Effector CD4-positive, alpha-beta T cell (primary cell): Measurements from ENCODE around the gene KRTAP17-1.

Source experiments
- DNase-seq: peaks from one replicate; pipeline ENCODE4 v3.0.0-alpha.2; 2020

Gene KRTAP17-1

DNA sequence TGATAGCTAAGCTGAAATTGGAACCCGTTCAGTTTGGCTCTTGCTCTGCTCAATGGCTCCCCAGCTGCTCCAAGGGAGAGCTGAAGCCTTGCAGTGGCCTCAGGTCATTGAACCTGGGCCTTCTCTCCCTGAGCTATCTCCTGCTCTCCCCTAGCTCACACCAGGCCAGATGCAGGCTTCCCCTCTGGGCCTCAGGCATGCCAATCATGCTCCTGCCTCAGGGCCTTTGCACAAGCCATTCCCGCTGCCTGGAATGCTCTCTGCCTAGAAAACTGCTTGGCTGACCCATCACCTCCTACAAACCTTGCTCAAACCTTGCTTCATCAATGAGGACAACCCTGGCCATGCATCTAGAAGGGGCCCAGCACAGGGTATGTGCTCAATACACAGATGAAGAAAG lies 16.7 kb upstream of the KRTAP17-1 start:
- no peak for DNase-seq

DNA sequence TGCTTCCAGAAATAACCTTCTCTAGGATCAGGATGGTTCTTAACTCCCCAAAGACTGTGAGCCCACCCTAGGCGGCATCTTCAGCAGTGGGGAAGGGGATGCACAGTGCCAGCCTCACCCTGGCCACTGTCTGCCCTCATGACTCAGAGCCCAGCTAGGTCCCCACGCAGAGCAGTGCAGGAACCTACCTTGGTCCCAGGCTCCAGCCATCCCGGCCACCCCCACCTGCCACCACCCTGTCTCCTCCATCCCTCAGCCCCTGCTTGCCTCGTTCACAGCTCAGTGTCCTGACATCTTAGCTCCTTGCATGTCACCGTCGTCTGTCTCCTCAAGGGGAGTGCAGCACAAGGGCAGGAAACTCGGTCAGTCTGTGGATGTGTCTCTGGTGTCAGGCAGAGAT lies 16.1 kb upstream of the KRTAP17-1 start:
- no peak for DNase-seq

DNA sequence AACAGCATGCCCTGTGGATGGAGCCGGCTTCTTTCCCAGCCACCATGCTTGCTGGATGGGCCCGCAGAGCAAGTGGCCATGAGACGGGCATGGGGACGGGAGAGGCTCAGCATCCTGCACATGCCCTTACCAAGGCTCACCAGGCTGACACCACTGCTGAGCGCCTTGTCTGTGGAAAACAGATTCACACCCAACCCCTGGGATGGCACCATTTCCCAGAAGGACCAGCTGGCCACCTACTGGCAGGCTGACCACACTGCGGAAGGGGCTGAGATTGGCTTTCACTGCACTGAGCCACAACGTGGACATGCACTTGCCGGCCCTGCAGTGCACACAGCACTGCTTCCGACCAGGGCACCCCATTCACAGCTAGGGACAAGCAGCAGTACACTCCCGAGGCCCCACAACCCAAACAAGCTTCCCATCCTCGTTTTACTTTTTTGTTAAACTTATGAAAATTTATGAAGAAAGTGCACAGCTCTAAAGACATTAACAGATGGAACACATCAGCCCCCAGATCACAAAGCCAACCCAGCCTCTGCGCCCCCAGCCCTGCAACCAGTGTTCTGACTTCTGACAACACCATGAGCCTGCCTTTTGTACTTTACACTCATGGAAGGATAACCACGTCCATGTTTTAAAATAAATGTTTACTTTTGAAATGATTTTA lies 13.9 kb upstream of the KRTAP17-1 start:
- DNase-seq: no peak

DNA sequence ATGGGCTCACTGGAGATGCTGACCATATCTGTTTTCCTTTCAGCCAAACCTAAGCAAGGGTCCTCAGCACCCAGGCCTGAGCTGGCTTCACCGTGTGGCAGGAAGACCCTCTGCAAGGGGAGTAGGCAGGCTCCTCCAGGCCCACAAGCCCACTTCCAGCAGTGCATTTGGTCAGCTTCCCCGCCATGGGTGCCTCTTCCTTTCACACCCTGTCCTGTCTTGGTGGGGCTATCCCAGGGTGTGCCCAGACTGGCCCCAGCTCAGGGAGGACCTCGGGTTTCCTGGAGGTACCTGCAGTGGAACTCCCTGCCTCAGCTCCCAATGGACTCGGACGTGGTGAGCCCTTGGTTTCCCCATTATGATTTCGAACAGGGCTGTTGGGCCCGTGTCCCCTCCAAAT lies 12.7 kb upstream of the KRTAP17-1 start:
- DNase-seq: no peak

DNA sequence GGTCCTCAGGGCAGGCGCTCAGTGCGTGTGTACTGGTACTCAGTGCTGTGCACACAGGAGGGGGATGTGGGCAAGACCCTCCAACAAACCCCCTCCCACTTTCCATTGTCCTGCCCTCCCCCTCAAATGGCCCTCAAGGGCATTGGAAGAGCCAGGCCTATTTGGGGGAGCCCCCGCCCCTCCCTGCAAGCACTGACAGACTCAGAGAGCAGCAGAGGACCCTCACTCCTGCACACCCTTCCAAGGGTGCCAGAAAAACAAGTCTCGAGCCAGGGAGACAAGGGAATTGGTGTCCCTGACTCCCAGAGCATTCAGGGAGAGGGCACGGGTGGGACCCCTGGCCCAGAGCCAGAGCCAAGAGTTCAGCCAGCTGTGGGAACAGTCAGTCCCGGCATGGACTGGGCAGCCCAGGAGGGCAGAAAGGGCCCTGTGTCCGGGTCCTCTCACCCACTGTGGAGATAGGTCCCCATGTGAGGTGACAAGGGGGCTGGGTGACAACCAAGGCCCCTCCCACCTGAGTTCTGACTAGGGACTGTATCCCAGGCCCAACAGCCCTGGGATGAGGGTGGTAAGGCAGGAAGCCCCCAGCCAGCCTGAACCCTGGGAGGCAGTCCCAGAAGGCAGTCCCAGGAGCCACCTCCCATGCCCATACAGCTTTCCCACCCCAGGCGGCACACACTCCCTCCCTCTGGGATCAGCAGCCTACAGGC lies 12.1 kb upstream of the KRTAP17-1 start:
- no peak for DNase-seq

DNA sequence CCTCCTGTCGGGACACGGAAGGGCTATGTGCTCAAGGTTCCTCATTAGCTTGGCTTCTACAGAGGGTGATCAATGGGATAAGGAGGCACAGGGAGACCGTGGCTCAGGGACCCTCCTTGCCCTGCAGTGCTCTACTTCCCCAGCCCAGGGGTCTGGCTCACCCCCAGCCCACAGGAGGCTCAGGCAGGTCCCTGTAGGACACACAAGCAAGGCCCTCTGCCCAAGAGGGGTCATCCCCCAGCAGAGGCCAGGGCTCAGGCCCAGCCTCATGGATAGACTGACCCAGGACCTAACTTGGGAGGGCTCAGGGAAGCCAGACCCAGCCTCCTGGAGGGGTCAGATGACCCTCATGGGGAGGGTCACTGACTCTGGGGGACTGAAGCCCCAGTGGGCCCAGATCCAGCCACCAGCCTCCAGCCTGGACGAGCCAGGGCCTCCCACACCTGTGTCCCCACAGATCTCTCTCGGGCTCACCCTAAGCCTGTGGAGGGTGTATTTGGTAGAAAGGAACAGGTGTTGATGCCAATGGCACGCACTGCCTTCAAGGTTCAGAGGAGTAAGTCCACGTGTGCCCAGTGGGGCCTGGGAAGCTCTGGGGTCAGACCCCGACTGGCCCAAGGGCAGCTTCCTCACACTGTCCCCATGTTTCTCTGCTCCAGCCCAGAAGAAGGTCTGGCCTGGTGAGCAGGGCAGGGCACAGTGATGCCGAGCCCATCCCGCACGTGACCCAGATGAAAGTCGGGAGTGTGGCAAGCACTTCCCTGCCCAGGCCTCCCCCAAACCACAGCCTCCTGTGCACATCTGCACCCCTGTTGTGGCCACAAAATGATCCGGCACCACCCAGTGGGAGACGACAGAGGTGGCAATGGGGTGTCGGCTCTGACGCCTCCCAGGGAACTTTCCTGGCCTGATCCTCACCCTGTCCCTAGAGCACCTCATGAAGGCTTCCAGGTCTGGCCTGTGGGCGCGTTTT lies 10.9 kb upstream of the KRTAP17-1 start:
- no peak for DNase-seq

DNA sequence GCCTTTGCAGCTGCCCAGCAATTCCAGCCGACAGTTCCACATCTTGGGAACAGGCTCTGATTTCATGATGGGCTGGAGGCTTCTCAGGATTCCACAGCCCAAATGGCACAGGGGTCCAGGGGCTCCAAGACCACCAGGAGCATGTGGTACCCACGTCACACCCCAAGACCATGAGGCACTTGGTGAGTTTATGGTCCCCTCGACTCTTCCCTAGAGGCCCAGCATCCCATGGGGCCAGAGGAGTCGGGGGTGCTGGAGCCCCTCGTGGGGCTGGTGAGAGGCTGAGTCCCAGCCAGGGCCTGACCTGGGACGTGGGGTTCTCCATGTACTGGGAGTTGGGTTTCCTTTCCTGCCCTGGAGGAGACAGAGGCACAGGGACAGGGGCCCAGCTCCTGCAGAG lies 10.1 kb upstream of the KRTAP17-1 start:
- no peak for DNase-seq

DNA sequence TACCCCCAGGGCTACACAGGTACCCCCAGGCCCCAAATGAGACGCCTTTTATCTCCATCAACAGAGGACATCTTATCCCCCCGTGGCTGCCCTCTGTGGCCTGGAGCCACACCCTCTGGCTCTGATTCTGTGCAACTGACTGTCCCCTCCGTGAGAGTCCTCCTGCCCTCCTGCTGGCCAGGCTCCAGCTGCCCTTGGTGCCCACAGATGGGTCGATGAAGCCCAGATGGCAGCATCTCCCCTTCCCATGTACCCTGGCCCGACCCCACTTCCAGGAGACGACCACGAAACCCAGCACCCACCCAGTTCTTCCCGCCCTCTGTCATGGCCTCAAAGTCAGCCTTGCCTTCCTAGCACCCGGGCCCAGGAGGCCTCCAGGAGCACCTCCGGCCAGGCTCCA lies 9.6 kb upstream of the KRTAP17-1 start:
- no peak for DNase-seq

DNA sequence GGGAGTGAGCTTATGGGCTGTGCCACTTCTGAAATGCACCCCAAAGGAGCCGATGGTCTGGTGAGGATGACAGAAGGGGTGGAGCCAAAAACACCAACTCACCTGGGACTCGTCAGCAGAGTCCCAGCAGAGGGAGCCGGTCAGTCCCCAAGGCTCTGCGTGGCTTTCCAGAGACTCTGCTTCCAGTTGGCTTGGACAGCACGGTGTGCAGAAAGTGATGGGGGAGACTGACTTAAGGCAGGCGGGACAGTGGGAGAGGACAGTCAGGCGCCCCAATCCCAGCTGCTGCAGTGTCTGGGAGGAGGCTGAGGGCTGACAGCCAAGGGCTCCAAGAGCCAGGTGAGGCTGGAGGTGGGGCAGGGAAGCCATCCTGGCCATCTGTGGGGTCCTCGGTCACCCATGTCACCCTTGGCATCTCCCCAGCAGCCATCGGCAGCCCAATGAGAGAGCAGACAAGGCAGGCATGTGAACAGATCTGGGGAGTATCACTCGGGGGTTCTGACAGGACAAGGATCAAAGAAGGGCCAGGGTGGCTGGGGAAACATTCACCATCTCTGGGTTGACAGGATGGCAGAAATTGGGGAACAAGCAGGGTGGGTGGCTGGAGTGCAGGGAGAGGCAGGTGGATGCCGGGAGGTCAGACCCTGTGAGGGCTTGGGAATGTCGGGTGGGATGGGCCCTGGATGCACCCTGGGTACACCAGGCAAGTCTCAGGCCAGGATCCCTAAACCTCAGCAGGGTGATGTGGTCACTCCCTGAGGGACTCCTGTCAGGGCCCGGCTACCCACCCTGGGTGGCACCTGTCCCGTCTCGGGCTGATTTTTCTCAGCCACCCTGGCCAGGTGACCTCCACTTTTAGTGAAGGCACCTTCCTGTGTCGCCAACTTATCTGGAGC lies 8.9 kb upstream of the KRTAP17-1 start:
- no peak for DNase-seq

DNA sequence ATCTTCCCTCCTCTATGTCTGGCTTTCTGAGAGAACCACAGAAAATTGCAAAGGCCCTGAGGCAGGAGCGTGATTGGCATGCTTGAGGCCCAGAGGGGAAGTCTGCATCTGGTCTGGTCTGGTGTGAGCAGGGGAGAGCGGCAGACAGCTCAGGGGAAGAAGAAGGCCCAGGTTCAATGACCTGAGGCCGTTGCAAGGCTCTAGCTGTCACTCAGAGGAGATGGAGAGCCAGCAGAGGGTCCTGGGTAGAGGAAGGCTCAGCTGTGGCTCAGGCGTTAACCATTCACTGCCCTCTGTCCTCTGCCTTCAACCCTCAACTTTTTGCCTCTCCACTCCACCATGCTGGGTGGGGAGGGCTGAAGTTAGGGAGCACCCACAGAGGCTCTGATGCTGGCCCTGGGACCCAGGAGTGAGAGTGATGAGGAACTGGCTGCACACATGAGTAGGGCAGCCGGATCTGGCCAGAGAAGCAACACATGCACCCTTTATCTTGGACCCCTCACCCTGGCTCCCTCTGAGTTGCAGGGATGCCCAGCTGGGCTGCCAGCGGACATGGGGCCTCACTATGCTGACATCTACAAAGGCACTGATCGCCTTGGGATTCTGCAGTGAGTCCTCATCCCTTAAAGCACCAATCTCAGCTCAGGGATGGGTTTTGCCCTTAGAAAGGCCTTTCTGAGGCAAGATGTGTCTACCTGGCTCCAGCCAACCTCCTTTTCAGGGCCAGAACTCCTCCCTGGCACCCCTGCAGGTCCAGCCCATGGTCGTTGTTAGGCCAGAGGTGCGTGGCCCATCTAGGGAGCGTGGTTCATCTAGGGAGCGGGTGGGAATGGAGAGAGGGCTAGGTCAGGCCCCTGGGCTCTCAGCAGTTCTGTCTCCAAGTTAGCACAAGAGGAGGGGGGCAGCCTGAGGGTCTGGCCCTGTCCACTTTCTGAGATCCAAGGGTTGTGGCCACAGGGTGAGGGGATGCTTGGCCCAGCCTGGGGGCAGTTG lies 7.7 kb upstream of the KRTAP17-1 start:
- DNase-seq: no peak

DNA sequence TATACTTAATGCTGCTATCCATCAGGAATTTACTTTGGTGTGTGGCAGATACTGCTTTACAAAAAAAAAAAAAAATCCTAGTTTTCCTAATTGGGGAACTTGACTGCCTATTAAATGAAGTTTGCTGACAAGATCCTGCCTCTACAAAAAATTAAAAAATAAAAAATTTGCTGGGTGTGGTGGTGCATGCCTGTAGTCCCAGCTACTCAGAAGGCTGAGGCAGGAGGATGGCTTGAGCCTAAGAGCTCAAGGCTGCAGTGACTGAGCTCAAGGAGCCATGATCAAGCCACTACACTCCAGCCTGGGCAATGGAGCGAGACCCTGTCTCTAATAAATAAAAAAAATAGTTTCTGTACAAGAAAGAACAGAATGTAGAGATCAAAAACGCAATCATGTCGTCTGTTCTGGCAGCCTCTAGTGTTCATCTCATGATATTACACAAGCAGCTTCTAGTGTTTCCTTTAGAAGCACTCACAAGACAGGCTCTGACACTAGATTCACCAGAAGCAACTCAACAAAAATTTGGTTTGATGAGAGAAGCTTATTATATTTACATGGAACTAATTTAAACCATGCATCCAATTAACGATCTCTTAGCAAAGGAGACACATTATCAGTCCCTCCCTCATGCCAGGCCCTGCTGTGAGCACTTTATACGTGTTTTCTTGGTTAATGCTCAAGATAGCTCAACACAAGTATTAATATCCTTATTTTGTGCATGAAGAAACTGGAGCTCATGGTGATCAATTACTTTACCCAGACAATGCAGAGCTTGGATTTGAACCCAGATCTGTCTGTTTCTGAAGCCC lies 6.8 kb upstream of the KRTAP17-1 start:
- no peak for DNase-seq

DNA sequence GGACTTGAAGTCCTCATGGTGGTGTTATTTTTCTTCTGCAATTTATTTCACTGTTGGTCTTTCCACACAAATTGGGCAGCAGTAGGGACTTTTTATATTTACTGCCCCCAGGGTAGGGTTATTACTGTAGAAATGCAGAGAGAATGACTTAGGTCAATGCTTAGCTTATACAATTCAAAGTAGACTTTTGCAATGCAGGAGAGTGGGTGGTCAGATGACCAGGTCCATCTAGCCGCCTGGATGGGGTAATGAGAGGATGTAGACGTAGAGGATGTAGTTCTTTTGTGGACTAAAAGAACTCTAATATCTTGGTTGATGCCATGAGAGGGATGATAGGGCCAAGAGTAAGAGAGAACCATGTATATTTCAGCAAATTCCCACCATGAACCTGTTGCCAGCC lies 2.7 kb upstream of the KRTAP17-1 start:
- DNase-seq: no peak

DNA sequence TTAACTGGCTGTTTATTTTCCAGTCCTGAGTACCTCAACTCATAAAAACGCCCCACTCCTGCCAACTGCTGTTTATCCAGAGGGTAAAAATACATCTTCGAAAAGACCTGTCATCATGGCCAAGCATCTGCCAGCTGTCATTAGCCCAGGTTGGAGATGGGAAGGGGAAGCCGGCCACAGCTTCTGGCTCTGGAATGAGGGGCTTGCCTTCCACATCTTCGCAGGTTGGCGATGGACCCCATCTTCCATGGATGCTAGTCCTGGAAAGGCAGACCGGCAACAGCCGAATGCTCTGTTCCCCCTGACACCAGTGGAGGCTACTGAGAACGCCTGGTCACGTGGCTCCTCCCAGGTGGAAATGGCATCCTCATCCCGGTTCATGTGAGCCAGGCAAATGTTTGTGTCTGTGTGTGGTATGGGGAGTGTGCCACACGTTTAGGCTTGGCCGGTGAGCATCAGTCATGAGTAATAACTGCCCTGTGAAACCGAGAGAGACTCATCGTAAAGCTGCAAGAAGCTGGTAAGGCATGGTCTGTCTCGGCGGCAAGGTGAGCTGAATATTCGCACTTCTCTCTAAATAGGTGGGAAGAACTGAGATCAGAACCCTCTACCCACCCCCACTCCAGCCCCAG lies 420 bp upstream of the KRTAP17-1 start:
- no peak for DNase-seq

DNA sequence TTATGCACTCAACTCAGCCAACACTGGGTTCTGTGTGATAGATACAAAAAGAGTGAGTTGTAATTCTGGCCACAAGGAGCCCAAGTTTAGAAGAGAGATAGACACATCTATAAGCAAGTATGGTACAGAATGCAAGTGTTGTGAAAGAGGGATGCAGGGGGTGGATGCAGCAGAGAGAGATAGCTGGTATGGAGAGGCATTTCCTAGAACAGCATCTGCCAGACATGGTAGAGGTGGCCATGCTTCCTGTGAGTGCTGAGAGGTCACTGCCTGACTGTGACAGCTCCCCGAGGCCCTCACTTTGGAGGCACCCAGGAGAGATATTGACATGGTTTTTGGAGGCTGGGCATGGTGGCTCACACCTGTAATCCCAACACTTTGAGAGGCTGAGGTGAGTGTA lies 4.4 kb downstream of the KRTAP17-1 start:
- no peak for DNase-seq

DNA sequence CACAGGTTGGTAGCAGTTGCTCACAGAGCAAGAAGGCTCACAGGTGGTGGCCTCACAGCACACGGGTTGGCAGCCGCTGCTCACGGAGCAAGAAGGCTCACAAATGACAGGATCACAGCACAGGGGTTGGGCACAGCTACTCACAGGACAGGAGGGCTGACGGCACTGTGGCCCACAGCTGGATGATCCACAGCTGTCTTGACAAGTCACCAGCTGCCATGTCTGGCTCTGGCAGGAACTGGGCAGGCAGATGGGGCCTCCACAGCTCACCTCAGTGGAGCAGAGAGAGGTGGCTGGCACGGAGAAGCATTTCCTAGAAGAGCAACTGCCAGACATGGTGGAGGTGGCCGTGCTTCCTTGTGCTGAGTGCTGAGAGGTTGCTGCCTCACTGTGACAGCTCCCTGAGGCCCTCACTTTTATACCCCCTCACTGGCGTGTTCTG lies 6.6 kb downstream of the KRTAP17-1 start, which contains the start of gene KRTAP16-1:
TSS of gene KRTAP16-1 (minus strand) at position 392 of the 442 bp plus-strand sequence. CDS start at position 336, 56 bp downstream.
- DNase-seq: peak; percentile 44

DNA sequence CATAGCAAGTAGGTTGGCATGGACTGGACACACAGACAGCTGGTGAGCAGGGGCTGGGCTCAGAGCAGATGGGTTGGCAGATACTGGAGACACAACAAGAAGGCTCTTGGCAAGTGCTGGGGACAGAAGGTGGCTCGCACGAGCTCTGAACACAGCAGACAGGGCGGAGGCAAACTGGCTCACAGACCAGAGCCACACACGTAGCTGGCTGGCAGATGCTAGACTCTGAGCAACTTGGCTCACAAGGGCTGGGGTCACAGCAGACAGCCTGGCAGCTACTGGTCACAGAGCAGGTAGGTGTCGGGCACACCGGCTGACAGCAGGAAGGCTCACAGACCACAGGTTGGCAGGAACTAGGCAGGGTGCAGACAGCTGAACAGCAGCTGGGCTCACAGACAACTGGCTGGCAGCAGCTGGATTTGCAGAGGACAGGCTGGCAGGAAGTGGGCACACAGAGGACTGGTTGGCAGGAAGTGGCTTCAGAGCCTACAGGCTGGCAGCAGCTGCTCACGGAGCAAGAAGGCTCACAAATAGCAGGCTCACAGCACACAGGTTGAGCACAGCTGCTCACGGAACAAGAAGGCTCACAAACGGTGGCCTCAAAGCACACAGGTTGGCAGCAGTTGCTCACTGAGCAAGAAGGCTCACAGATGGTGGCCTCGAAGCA lies 7.1 kb downstream of the KRTAP17-1 start:
- DNase-seq: peak; percentile 76

DNA sequence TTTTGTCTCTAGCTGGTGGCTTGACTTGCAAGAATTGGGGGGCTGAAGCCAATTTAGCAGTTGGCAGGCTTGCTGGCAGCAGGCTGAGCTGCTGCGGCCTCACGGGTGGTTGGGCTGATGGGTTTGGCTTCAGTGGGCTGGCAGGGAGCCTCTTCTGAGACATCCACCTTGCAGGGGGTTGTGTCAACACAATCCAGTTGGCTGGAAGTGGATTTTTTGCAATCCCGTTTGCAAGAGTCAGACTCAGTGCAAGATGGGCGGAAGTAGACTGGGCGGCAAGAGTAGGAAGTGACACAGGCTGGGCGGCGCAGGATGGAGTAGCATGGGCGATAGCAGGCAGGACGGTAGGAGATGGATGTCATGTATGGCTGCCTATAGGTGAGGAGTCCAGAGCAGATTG lies 7.9 kb downstream of the KRTAP17-1 start:
- DNase-seq: no peak

DNA sequence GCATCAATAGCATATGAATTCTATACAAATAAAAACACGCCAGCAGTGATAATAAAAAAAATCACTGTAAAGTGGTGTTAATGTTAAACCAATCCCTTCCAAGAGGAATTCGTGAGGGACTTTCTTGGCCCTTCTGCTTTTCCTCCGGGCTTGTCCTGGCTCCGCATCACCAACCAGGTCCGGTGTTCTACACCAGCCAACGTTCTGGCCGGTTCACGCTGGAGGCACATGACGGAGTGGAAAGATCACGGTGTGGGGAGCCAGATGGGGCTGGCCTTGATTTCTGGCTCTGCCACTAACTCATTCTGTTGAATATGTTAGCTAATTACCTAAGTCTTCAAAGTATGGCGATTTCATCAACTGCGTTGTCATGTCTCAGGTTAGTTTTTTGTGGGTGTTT lies 11.4 kb downstream of the KRTAP17-1 start:
- no peak for DNase-seq

DNA sequence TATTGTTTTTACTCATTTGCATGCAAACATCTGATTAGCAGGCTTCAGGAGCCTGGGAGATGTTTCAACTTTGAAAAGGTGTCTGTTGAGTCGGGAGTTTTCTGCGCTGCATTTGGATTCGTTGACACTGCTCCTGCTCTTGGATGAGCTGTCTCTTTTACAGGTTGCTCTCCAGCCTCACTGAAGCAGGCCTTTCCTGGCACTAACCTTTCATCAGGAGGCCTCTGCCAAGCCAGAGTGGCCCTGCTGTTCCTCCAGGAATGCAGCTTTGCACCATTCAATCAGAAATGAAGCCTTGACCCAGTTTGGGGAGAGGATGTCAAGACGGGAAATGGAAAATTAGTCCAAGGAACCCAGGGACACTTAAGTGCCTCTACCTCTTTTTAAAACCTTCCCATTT lies 12.5 kb downstream of the KRTAP17-1 start:
- no peak for DNase-seq
